GM23338 (cell line): ENCODE measurements around the gene KDM4B. TPM values are rescaled to one million over a fixed set of nuclear protein-coding genes. Genes with fewer than 3 reads are reported as not detected.

Experiments used
- ATAC-seq: fragments of 200-7000 bp; cut with Tn5 transposase; 3 replicates; pipeline ENCODE4 v1.9.1; 2020
- DNase-seq: peaks from one replicate; pipeline ENCODE4 v3.0.0-alpha.2; 2015; ENCODE audit warnings: low spot score
- H2AFZ ChIP-seq: fragments of 200-600 bp; sonication (generic); 2 replicates; pipeline ENCODE4 v1.8.0; 2016; ENCODE audit warnings: antibody characterized with exemption, mild to moderate bottlenecking, moderate library complexity
- H3F3A ChIP-seq: fragments of 200-600 bp; sonication (generic); replicated peaks from 2 replicates; pipeline ENCODE4 v1.8.0; 2017; ENCODE audit warnings: antibody characterized with exemption, mixed run types, low read depth
- H3K27ac ChIP-seq: fragments of 200-600 bp; sonication (generic); 2 replicates; pipeline ENCODE4 v1.6.1; 2016; ENCODE audit warnings: low read depth
- H3K27me3 ChIP-seq: fragments of 200-600 bp; sonication (generic); 2 replicates; pipeline ENCODE4 v1.8.0; 2016; ENCODE audit warnings: mild to moderate bottlenecking, mixed run types, moderate library complexity; ENCODE audit not compliant: insufficient read depth
- H3K36me3 ChIP-seq: fragments of 200-600 bp; sonication (generic); 2 replicates; pipeline ENCODE4 v1.8.0; 2016; ENCODE audit warnings: mild to moderate bottlenecking; ENCODE audit not compliant: insufficient read depth
- H3K4me1 ChIP-seq: fragments of 200-600 bp; sonication (generic); 2 replicates; pipeline ENCODE4 v1.8.0; 2016; ENCODE audit warnings: mild to moderate bottlenecking, moderate library complexity; ENCODE audit not compliant: insufficient read depth
- H3K4me2 ChIP-seq: fragments of 200-600 bp; sonication (generic); 2 replicates; pipeline ENCODE4 v1.7.1; 2017; ENCODE audit warnings: mixed run types
- H3K4me3 ChIP-seq: fragments of 200-600 bp; sonication (generic); 2 replicates; pipeline ENCODE4 v1.6.1; 2016; ENCODE audit warnings: mixed run types
- H3K79me2 ChIP-seq: fragments of 200-600 bp; sonication (generic); replicated peaks from 2 replicates; pipeline ENCODE4 v1.8.0; 2017; ENCODE audit warnings: mild to moderate bottlenecking; ENCODE audit not compliant: insufficient read depth
- H3K9me2 ChIP-seq: fragments of 200-600 bp; sonication (generic); 2 replicates; pipeline ENCODE4 v1.8.0; 2017; ENCODE audit not compliant: insufficient read depth
- H4K20me1 ChIP-seq: fragments of 200-600 bp; sonication (generic); replicated peaks from 2 replicates; pipeline ENCODE4 v1.8.0; 2017; ENCODE audit warnings: mild to moderate bottlenecking; ENCODE audit not compliant: insufficient read depth
- H3K27ac Mint-ChIP-seq: 2 replicates; pipeline ENCODE4 v1.8.0; 2020; ENCODE audit warnings: inconsistent platforms, mild to moderate bottlenecking, moderate library complexity, mixed read lengths
- H3K27me3 Mint-ChIP-seq: 3 replicates; pipeline ENCODE4 v1.8.0; 2022; ENCODE audit warnings: low read depth, mild to moderate bottlenecking, moderate library complexity, mixed read lengths, inconsistent platforms; ENCODE audit not compliant: insufficient read depth, poor library complexity
- H3K36me3 Mint-ChIP-seq: 3 replicates; pipeline ENCODE4 v1.8.0; 2021; ENCODE audit warnings: low read depth, mild to moderate bottlenecking, inconsistent platforms, moderate library complexity, mixed read lengths
- H3K4me1 Mint-ChIP-seq: 3 replicates; pipeline ENCODE4 v1.8.0; 2020; ENCODE audit warnings: mild to moderate bottlenecking, inconsistent platforms, mixed read lengths
- H3K4me3 Mint-ChIP-seq: 3 replicates; pipeline ENCODE4 v1.8.0; 2021; ENCODE audit warnings: moderate library complexity, mild to moderate bottlenecking, inconsistent platforms, mixed read lengths
- H3K9me3 Mint-ChIP-seq: 3 replicates; pipeline ENCODE4 v1.8.0; 2020; ENCODE audit warnings: moderate library complexity, mild to moderate bottlenecking, inconsistent platforms, mixed read lengths
- CREB1 ChIP-seq: fragments of 250-450 bp; sonication (Bioruptor Pico); IDR thresholded peaks from 2 replicates; pipeline ENCODE4 v1.5.0; 2020; ENCODE audit warnings: low read depth, mild to moderate bottlenecking, moderate library complexity
- EZH2phosphoT487 ChIP-seq: fragments of 200-600 bp; sonication (generic); IDR thresholded peaks from one replicate; pipeline ENCODE4 v1.8.1; 2018; ENCODE audit warnings: antibody characterized with exemption; ENCODE audit not compliant: unreplicated experiment
- JUNB ChIP-seq: IDR thresholded peaks from one replicate; pipeline ENCODE4 v1.6.1; 2016; ENCODE audit warnings: antibody characterized with exemption; ENCODE audit not compliant: unreplicated experiment
- NANOG ChIP-seq: IDR thresholded peaks from 2 replicates; pipeline ENCODE4 v1.6.1; 2016; ENCODE audit warnings: antibody characterized with exemption, borderline replicate concordance
- STAT1 ChIP-seq: IDR thresholded peaks from one replicate; pipeline ENCODE4 v1.6.1; 2016; ENCODE audit warnings: antibody characterized with exemption; ENCODE audit not compliant: unreplicated experiment
- ZNF114 ChIP-seq: fragments of 250-450 bp; sonication (Bioruptor Pico); IDR thresholded peaks from 2 replicates; pipeline ENCODE4 v1.5.0; 2020; ENCODE audit warnings: mild to moderate bottlenecking, moderate library complexity
- ZNF331 ChIP-seq: fragments of 250-450 bp; sonication (Bioruptor Pico); IDR thresholded peaks from 2 replicates; pipeline ENCODE4 v1.5.0; 2020; ENCODE audit warnings: low read depth, mild to moderate bottlenecking, moderate library complexity
- polyA plus RNA-seq: library from polyadenylated mRNA; unstranded; fragments of >200 nt; fragmentation: Nextera tagmentation; extraction: Ambion mirVana; gene quantifications from 2 replicates; pipeline ENCODE4 v1.2.1, GENCODE V29; 2016
- total RNA-seq: library from RNA; depleted of rRNA; stranded (reverse); fragments of >200 nt; shearing (Covaris generic); gene quantifications from 2 replicates; pipeline ENCODE4 v1.2.3, GENCODE V29; 2014
- TF ChIP-seq, protein P1 (sequence below): fragments of 250-450 bp; sonication (Bioruptor Pico); IDR thresholded peaks from 2 replicates; pipeline ENCODE4 v1.5.0; 2020; ENCODE audit warnings: mild to moderate bottlenecking, moderate library complexity
- TF ChIP-seq, protein P2 (sequence below): IDR thresholded peaks from 2 replicates; pipeline ENCODE4 v1.6.1; 2016; ENCODE audit warnings: antibody characterized with exemption
- TF ChIP-seq, protein P3 (sequence below), 2 experiments: fragments of 200-600 bp in 1 of 2; sonication (generic) in 1 of 2; conservative IDR thresholded peaks; 2 replicates each; pipeline versions ENCODE4 v1.5.1 to v1.6.1; 2016 to 2017; ENCODE audit warnings: antibody characterized with exemption in 2 of 2, low read depth in 2 of 2, mild to moderate bottlenecking in 2 of 2, moderate library complexity in 1 of 2
- TF ChIP-seq, protein P4 (sequence below): IDR thresholded peaks from one replicate; pipeline ENCODE4 v1.6.1; 2018; ENCODE audit warnings: antibody characterized with exemption; ENCODE audit not compliant: unreplicated experiment

The KDM4B gene
- total and polyA plus RNA-seq, 2 experiments from 2014 or later = 9.1 to 27.6 TPM

DNA sequence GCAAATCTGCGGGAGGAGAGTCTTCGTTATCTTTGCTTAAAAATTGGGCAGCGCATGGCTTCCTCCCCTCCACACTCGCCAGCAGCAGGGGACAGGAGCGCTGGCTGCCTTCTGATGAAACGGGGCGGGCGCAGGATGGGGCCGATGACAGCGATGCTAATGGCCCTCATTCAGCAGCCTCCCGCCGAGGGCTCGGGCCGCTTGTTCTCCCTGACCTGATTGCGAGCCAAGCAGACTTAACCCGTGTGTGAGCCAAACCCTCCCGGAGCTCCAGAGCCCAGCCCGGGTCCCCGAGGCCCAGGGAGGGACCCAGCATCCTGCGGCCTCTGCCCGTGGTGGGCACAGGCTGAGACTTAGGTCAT, 90.3 kb downstream of the KDM4B start (continued):
- TF ChIP-seq, protein P1, sequence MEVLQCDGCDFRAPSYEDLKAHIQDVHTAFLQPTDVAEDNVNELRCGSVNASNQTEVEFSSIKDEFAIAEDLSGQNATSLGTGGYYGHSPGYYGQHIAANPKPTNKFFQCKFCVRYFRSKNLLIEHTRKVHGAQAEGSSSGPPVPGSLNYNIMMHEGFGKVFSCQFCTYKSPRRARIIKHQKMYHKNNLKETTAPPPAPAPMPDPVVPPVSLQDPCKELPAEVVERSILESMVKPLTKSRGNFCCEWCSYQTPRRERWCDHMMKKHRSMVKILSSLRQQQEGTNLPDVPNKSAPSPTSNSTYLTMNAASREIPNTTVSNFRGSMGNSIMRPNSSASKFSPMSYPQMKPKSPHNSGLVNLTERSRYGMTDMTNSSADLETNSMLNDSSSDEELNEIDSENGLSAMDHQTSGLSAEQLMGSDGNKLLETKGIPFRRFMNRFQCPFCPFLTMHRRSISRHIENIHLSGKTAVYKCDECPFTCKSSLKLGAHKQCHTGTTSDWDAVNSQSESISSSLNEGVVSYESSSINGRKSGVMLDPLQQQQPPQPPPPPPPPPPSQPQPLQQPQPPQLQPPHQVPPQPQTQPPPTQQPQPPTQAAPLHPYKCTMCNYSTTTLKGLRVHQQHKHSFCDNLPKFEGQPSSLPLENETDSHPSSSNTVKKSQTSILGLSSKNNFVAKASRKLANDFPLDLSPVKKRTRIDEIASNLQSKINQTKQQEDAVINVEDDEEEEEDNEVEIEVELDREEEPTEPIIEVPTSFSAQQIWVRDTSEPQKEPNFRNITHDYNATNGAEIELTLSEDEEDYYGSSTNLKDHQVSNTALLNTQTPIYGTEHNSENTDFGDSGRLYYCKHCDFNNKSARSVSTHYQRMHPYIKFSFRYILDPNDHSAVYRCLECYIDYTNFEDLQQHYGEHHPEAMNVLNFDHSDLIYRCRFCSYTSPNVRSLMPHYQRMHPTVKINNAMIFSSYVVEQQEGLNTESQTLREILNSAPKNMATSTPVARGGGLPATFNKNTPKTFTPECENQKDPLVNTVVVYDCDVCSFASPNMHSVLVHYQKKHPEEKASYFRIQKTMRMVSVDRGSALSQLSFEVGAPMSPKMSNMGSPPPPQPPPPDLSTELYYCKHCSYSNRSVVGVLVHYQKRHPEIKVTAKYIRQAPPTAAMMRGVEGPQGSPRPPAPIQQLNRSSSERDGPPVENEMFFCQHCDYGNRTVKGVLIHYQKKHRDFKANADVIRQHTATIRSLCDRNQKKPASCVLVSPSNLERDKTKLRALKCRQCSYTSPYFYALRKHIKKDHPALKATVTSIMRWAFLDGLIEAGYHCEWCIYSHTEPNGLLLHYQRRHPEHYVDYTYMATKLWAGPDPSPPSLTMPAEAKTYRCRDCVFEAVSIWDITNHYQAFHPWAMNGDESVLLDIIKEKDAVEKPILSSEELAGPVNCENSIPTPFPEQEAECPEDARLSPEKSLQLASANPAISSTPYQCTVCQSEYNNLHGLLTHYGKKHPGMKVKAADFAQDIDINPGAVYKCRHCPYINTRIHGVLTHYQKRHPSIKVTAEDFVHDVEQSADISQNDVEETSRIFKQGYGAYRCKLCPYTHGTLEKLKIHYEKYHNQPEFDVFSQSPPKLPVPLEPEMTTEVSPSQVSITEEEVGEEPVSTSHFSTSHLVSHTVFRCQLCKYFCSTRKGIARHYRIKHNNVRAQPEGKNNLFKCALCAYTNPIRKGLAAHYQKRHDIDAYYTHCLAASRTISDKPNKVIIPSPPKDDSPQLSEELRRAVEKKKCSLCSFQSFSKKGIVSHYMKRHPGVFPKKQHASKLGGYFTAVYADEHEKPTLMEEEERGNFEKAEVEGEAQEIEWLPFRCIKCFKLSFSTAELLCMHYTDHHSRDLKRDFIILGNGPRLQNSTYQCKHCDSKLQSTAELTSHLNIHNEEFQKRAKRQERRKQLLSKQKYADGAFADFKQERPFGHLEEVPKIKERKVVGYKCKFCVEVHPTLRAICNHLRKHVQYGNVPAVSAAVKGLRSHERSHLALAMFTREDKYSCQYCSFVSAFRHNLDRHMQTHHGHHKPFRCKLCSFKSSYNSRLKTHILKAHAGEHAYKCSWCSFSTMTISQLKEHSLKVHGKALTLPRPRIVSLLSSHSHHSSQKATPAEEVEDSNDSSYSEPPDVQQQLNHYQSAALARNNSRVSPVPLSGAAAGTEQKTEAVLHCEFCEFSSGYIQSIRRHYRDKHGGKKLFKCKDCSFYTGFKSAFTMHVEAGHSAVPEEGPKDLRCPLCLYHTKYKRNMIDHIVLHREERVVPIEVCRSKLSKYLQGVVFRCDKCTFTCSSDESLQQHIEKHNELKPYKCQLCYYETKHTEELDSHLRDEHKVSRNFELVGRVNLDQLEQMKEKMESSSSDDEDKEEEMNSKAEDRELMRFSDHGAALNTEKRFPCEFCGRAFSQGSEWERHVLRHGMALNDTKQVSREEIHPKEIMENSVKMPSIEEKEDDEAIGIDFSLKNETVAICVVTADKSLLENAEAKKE (CRISPR knock-in tag) = no peak
- no peak for TF ChIP-seq EZH2phosphoT487
- TF ChIP-seq, protein P2, sequence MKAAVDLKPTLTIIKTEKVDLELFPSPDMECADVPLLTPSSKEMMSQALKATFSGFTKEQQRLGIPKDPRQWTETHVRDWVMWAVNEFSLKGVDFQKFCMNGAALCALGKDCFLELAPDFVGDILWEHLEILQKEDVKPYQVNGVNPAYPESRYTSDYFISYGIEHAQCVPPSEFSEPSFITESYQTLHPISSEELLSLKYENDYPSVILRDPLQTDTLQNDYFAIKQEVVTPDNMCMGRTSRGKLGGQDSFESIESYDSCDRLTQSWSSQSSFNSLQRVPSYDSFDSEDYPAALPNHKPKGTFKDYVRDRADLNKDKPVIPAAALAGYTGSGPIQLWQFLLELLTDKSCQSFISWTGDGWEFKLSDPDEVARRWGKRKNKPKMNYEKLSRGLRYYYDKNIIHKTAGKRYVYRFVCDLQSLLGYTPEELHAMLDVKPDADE = no peak

DNA sequence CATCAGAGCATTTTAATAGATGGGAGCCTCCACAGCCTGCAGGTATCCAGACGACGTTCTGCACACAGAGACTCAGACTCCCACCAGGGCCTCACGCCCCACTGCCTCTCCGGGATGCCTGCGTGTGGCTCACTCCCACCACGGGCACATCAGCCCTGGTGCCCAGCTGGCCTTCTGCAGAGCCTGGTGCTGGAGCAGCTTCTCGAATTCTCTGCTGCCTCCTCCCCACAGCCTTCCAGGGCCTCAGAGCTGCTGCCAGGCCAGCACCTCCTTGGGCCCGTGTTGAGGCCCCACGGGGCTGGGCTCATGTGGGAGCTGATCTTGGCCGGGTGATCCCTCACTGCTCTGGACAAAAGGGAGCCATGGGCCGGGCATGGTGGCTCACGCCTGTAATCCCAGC, 90.9 kb downstream of the KDM4B start:
- Mint-ChIP-seq H3K4me3 (no peak overlapping the region), H3K27ac (no peak overlapping the region), H3K9me3 (peaks cover 11% of the 10 kb centered on the region), H3K4me1 (0 out of 3 replicates have a peak, but pooled peaks cover 3% of the 10 kb centered on the region), H3K27me3 (peaks cover 7% of the 10 kb centered on the region), H3K36me3 (peaks cover 27% of the 10 kb centered on the region)
- H4K20me1 ChIP-seq = no peaks in the 10 kb centered on the region; the same call in 1 of the 2 replicates
- H3K4me3 ChIP-seq = no peak overlapping the region
- H3K9me2 ChIP-seq = no peaks in the 10 kb centered on the region
- no peaks in the 10 kb centered on the region for H3K4me1 ChIP-seq
- H3K4me2 ChIP-seq = no peak overlapping the region
- H3K27me3 ChIP-seq = no peaks in the 10 kb centered on the region
- H3F3A ChIP-seq = no peaks in the 10 kb centered on the region
- H2AFZ ChIP-seq = no peak overlapping the region
- no peak overlapping the region for H3K27ac ChIP-seq
- 0 out of 2 replicates have a peak, but pooled peaks cover 6% of the 10 kb centered on the region for H3K36me3 ChIP-seq
- no peaks in the 10 kb centered on the region for H3K79me2 ChIP-seq
- TF ChIP-seq CREB1 (CRISPR knock-in tag) (no peak), EZH2phosphoT487 (no peak), NANOG (no peak), ZNF331 (CRISPR knock-in tag) (no peak), ZNF114 (CRISPR knock-in tag) (no peak), STAT1 (no peak), JUNB (no peak)
- TF ChIP-seq, protein P3, sequence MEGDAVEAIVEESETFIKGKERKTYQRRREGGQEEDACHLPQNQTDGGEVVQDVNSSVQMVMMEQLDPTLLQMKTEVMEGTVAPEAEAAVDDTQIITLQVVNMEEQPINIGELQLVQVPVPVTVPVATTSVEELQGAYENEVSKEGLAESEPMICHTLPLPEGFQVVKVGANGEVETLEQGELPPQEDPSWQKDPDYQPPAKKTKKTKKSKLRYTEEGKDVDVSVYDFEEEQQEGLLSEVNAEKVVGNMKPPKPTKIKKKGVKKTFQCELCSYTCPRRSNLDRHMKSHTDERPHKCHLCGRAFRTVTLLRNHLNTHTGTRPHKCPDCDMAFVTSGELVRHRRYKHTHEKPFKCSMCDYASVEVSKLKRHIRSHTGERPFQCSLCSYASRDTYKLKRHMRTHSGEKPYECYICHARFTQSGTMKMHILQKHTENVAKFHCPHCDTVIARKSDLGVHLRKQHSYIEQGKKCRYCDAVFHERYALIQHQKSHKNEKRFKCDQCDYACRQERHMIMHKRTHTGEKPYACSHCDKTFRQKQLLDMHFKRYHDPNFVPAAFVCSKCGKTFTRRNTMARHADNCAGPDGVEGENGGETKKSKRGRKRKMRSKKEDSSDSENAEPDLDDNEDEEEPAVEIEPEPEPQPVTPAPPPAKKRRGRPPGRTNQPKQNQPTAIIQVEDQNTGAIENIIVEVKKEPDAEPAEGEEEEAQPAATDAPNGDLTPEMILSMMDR (conservative IDR thresholded peaks at IDR 0.05; ENCODE audit: low read depth in 2 of 2) = no peak
- TF ChIP-seq, protein P4, sequence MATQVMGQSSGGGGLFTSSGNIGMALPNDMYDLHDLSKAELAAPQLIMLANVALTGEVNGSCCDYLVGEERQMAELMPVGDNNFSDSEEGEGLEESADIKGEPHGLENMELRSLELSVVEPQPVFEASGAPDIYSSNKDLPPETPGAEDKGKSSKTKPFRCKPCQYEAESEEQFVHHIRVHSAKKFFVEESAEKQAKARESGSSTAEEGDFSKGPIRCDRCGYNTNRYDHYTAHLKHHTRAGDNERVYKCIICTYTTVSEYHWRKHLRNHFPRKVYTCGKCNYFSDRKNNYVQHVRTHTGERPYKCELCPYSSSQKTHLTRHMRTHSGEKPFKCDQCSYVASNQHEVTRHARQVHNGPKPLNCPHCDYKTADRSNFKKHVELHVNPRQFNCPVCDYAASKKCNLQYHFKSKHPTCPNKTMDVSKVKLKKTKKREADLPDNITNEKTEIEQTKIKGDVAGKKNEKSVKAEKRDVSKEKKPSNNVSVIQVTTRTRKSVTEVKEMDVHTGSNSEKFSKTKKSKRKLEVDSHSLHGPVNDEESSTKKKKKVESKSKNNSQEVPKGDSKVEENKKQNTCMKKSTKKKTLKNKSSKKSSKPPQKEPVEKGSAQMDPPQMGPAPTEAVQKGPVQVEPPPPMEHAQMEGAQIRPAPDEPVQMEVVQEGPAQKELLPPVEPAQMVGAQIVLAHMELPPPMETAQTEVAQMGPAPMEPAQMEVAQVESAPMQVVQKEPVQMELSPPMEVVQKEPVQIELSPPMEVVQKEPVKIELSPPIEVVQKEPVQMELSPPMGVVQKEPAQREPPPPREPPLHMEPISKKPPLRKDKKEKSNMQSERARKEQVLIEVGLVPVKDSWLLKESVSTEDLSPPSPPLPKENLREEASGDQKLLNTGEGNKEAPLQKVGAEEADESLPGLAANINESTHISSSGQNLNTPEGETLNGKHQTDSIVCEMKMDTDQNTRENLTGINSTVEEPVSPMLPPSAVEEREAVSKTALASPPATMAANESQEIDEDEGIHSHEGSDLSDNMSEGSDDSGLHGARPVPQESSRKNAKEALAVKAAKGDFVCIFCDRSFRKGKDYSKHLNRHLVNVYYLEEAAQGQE = no peak
- TF ChIP-seq, protein P2 = no peak
- DNase-seq = no peak
- no peak for ATAC-seq
